NCI-H1048 (cell line): Measurements from ENCODE around the gene NOM1.

ENCODE experiments used
- DNase-seq: peaks from one replicate; lab custom pipeline; 2025; lab: John Stamatoyannopoulos, UW

The NOM1 gene

DNA sequence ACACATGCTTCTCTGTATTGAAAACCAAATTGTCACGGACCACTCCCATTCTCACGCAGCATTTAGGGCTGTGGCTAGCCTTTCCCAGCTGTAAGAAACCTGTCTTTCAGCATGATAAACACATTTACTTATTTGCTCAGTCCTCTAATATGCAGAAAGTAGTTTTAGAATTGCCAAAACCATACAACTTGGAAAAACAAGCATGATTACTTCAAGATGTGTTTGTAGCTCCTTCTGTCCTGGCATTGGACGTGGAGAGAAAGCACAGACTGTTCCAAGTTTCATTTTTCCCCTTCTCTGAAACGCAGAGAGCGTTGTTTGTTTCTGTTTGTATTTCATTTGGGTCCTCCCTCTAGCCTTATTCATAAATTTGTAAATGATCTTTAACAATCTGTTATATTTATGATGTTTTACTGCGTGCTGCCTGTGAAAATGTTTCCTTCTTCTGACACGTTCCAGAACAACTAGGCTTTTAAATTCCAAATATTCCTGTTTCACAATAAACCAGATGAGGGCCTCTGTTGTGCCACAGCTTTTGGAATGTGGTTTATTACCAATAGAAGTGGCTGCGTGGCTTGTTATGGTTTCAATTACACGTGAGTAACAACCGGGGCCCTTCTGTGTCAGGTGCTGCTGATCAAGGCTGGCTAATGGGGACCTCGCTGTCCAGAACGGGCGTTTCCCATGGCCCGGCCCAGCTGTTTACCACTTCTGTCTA is 34.8 kb downstream of the NOM1 start:
- no peak for DNase-seq

GRCh38 chr7:156985101-156985992 is 35.8 kb downstream of the NOM1 start:
- no peak for DNase-seq

GRCh38 chr7:156986378-156986777 is 36.9 kb downstream of the NOM1 start:
- no peak for DNase-seq

- no peak for DNase-seq
Observed at GRCh38 chr7:156988343-156989185, 39.1 kb downstream of the NOM1 start.

DNA sequence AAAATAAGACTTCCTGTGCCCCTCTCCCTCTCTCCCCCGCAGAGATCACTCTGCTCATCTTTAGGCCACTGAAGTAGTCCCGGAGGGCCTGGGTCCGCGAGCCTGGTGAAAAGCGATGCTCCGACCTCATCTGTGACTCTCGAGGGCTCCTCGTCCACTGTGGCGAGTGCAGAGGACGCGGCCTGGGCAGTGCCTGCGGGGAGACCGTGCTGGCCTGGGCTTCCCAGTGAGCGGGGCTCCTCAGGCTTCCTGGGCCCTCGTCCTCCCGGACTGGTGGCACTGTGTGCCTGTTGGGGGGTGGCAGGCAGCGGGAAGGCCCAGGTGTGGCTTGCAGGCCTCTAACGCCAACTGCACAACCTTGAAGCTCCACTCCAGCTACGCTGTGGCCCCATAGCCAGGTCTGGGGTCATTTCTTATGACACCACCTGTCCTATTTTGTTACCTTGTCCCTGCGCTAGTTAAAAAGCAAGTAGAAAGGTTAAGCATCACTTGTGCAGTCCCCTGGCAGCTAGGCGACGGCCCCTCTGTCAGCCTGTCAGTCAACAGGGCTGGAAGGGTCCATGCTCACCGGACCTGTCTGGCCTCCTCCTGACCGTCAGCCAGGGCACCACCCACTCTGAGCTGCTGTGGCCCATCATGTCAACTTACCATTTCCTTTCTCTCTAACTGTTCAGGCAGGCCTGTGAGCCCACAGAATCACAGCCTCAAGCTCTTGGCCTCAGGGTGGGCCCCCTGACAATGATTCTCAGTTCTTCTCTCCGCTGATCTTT is 40.4 kb downstream of the NOM1 start:
- DNase-seq, result no peak

DNA sequence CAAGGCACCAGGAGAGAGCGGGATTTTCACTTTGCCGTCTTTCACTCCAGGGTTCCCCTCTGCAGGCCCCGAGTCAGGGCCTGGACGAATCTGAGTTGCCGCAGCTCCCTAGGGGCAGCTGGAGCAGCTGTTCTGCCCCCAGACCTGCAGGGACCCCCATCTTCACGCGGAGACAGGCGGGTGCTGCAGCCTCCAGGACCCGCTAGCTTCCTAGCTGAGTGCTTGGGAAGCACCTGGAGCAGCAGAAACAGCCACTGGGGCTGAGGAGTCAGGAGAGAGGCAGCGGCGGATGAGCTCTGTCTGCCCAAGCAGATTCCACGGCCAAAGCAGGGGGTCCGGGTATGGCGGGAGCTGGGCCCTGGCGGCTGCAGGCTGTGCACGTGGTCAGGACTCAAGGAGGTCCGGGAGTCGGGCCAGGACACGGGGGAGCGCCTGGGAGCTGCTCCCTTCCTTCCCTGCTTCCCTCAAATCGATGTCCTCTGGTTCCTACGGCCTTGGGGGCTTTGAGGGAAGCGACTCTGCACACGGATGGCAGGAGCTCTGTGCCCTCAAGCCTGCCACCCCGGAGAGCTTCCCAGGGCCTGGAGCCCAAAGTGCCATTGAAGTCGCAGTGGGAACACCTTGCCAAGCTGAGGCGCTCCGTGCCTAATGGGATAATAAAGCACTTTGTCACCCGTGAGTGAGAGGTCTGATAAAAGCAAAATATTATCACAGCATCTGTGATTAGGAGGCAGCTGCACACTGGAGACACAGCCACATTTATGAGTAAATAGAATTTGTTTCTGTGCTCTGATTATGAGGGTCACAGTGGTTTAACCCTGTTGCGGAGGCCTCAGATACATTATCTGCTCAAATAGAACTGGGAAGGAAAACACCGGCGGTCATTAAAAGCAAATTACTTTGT is 43.8 kb downstream of the NOM1 start:
- DNase-seq, result no peak

DNA sequence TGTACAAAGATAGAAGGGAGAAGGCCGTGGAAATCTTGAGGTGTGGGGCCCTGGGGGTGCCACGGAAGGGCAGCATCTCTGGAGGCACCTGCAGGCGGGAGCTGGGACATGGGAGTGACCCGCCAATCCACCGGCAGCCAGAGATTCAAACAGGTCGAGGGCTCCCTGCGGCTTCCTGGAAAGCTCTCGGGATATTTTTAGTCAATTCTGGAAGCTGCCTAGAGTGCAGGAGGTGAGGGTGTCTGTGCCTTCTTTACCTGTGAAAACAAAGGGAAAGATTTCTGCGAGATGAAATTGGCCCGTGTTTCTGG is 44.4 kb downstream of the NOM1 start:
- DNase-seq, result no peak

GRCh38 chr7:156994417-156994816 is 44.9 kb downstream of the NOM1 start:
- DNase-seq, result no peak

DNA sequence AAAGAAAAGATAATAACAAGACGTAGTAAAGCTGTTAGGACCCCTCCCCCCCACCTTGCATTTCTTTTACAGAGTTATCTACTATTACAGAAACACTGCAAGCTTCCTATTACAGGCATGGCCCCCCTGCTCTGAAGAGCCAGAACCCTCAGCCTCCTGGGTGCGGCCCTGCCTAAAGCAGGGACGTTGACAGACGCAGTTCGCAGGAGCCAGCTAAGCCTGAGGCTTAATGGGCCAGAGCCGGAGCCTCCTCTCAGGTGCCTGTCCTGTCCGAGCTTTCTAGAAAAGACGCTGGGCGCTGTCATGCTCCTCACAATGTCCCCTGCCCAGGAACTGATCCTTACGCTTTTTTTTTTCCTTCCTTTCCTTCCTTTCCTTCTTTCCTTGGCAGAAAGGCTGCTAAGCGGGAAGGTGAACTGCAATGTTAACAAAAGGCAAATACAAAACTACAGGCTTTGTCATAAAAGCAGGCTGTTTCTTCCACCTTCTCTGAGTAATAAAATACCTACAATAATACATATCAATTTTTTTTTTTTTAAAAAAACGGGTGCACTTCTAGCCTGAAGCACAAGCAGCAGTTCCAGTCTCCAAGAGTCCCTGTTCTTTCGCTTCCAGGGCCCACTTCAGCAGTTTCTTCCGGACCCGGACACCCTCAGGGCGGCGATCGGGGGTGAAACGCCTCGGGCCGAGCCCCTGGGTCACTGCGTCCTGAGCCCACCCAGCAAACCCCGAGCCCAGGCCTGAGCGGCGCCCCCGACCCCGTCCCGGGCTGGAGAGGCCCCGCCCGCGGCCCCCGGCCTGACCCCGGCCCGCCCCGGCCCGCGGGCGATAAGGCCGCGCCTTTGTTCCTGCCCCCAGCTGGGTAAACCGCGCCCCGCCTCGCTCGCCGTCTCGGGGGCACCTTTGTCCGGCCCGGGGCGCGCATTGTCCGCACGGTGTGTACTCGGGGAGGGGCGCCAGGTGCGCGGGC is 49.8 kb downstream of the NOM1 start:
- DNase-seq, result no peak

DNA sequence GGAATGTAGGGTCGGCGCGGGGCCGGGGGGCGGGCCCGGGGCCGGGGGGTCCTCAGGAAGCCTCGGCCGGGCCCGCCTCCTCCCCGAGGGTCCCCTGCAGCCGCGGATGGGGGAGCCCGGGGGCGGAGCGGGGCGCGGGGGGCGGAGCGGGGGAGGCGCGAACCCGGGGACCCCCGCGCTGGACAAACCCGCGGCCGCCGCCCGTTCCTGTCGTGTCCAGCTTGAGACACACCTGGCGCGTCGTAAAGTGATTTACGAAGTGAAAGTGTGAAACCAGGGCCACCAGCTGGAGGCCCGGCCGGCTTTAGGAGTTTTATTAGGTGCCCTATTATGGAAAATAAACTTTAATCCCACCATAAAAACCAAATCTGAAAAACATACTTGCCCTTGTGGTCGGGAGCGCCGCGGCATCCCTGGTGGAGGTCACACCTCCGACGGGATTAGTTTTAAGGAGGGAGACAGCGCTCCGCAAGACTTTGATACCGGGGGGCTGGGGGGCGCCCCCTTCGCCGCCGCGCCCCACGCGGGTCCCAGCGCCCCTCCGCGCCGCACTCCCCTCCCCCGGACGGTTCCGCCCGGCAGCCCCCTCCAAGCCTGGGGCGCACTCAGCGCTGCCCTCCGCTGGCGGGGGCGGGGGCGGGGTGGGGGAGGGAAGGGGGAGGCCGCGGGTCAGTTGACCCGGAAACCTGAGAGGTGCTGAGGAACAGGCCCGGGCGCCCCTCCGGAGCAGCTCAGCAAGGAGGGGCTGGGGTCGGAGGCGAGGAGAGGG is 50.6 kb downstream of the NOM1 start:
- DNase-seq, result no peak

DNA sequence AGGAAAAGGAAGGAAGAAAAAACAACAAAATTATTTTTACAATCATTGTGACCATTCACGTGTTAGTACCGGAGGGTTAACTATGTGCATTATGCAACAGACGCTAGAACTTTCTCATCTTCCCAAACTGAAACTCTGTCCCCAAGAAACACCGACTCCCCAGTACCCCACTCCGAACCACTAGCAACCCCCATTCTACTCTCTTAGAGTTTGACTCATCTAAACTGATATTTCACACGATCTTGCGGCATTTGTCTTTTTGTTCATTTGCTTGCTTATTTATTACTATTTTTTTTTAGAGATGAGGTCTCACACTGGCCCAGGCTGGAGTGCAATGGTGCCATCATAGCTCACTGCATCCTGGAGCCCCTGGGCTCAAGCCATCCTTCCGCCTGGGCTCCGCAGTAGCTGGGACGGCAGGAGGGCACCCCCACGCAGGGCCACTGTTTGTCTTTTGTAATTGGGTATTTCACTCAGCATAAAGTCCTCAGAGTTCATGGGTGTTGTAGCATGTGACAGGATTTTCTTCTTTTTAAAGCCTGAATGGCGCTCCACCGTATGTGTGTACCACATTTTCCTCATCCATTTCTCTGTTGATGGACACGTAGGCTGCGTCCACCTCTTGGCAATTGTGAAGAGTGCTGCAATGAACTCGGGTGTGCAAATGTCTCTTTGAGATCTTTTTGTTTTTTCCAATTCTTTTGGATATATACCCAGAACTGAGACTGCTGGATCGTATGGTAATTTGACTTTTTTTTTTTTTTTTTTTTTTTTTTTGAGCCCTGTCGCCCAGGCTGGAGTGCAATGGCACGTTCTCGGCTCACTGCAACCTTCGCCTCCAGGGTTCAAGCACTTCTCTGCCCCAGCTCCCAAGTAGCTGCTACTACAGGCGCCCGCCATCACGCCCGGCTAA is 51.5 kb downstream of the NOM1 start:
- DNase-seq, result no peak

DNA sequence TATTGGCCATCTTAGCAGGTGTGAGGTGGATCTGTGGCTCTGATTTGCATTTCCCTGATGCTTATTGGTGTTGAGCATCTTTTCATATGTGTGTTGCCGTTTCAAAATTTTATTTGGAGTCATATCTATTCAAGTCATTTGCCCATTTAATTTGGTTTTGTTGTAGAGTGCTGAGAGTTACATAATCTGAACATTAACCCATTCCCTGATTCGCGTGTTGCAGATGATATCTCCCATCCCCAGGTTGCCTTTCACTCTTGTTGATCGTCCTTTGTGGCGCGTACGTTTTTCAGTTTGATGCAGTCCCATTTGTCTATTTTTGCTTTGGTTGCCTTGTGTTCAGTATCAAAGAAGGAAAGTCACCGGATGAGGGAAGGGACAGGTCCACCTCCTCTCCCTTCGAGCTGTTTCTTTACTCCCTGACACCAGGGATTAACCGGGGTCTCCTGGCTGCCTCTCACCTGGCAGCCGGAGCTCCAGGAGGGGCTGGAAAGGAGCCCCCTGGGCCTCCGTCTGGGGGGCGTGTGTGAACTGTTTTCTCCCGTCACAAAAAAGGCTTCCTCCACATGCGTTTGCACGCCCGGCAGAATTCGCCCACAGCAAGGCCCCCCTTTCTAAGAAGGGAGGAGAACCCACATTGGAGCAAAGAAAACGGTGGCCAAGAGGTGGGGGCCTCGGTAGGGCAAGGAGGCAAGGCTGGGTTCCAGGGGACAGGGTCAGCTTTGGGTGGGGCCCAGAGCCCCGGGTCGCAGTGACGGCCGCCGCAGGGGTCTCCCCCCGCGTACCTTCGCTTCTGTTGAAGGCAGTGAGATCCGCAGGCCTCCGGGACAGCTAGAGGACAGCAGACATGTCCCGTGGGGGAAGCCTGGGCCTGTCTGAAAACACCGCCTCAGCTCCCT is 52.7 kb downstream of the NOM1 start:
- DNase-seq, result no peak

- DNase-seq, result no peak
Observed at GRCh38 chr7:157002819-157003421, 53.4 kb downstream of the NOM1 start.

DNA sequence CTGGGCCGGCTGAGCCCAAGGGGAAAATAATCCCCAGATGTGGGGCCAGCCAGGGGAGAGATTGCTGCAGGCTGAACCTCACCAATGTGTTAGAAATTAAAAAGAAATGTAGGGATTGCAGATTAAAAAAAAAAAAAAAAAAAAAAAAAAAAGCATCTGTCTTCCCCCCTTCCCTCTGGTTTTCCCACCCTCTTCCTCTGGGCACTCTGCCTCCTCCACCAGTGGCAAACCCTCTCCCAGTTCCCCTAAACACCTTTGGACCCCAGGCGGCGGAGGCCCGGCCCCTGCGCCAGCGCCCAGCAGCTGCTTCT is 53.9 kb downstream of the NOM1 start:
- no peak for DNase-seq

DNA sequence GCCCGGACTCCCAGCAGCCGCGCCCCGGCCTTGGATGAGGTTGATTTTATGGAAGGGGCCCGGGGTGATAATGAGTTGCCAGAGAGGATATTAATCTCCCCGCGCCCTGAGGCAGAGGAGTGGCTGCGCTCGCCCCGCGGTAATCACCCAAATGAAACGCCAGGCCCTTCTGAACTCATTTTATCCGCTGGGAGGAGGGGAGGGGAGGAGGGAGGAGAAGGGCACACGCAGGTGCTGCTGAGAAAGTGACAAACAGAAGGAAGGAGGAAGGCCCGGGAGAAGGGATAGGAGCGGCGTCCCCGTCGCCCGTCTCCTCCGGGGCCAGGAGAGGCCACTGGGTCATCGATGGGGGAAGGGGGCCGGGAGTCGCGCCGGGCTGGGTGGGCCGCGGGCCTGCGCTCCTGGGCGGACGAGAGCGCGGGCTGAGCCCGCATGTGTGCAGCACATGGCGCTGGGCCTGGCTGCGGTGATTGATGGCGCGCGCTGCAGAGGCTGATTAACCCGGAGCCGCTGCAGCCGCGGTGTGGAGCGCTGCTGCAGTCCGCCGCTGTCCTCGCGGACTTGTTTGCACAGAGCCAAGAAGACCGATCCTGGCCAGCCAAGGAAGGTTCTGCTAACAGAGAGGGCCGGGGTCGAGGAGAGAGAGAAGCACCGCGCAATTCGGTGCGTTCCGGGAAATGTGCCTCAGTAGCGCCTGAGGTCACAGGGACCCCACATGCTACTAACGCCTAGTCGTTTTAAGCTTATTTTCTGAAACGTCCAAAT is 54.4 kb downstream of the NOM1 start:
- DNase-seq, result no peak
